Measurements from ENCODE around the gene MLLT6.

The MLLT6 gene

GRCh38 chr17:38659415-38659814 is 45.7 kb upstream of the MLLT6 start:
- TF ChIP-seq FOXP2 (optimal IDR thresholded peaks at IDR 0.05; ENCODE audit: borderline replicate concordance, extremely low read depth, extremely low read length, insufficient read depth) = no peak
- TF ChIP-seq REST (IDR thresholded peaks at IDR 0.05; ENCODE audit: insufficient read depth in 1 of 2, low read depth in 2 of 2, low read length in 2 of 2) = no peak
- TF ChIP-seq POLR2AphosphoS5 (IDR thresholded peaks at IDR 0.05; ENCODE audit: low read depth, low read length) = no peak

GRCh38 chr17:38660097-38661025 is 44.7 kb upstream of the MLLT6 start:
- TF ChIP-seq POLR2AphosphoS5 (IDR thresholded peaks at IDR 0.05; ENCODE audit: low read depth, low read length) (no peak), REST (IDR thresholded peaks at IDR 0.05; ENCODE audit: insufficient read depth in 1 of 2, low read depth in 2 of 2, low read length in 2 of 2) (no peak), FOXP2 (optimal IDR thresholded peaks at IDR 0.05; ENCODE audit: borderline replicate concordance, extremely low read depth, extremely low read length, insufficient read depth) (no peak), SIN3A (IDR thresholded peaks at IDR 0.05; ENCODE audit: borderline replicate concordance, insufficient read depth, low read length) (no peak)

GRCh38 chr17:38663125-38663751 is 41.8 kb upstream of the MLLT6 start:
- TF ChIP-seq FOXP2 (optimal IDR thresholded peaks at IDR 0.05; ENCODE audit: borderline replicate concordance, extremely low read depth, extremely low read length, insufficient read depth) (peak; percentile 44), POLR2AphosphoS5 (IDR thresholded peaks at IDR 0.05; ENCODE audit: low read depth, low read length) (no peak)

GRCh38 chr17:38663964-38664644 is 41.0 kb upstream of the MLLT6 start:
- no peak for TF ChIP-seq POLR2AphosphoS5 (IDR thresholded peaks at IDR 0.05; ENCODE audit: low read depth, low read length)
- no peak for TF ChIP-seq TAF1 (IDR thresholded peaks at IDR 0.05; ENCODE audit: borderline replicate concordance, insufficient read depth, low read length)
- TF ChIP-seq REST (IDR thresholded peaks at IDR 0.05; ENCODE audit: insufficient read depth in 1 of 2, low read depth in 2 of 2, low read length in 2 of 2) = no peak
- no peak for TF ChIP-seq FOXP2 (optimal IDR thresholded peaks at IDR 0.05; ENCODE audit: borderline replicate concordance, extremely low read depth, extremely low read length, insufficient read depth)
- TF ChIP-seq SIN3A (IDR thresholded peaks at IDR 0.05; ENCODE audit: borderline replicate concordance, insufficient read depth, low read length) = no peak

GRCh38 chr17:38667099-38667786 is 37.8 kb upstream of the MLLT6 start:
- TF ChIP-seq REST (IDR thresholded peaks at IDR 0.05; ENCODE audit: insufficient read depth in 1 of 2, low read depth in 2 of 2, low read length in 2 of 2) (0 out of 4 replicates have a peak, but pooled peaks of 1 of the 2 experiments have one; percentile 14), FOXP2 (optimal IDR thresholded peaks at IDR 0.05; ENCODE audit: borderline replicate concordance, extremely low read depth, extremely low read length, insufficient read depth) (no peak), POLR2AphosphoS5 (IDR thresholded peaks at IDR 0.05; ENCODE audit: low read depth, low read length) (no peak)
